Nucleus accumbens (tissue), 56 donors: Measurements from ENCODE around the gene KICS2.
"Not testable (repeated sequence)": the region's sequence is repeated elsewhere in the genome, so short reads cannot be mapped to it uniquely, and the experiment has no call there.

Source experiments
- DNase-seq, 56 donors: peaks; one replicate each; lab custom pipeline; 2025; lab: John Stamatoyannopoulos, UW

Gene KICS2

GRCh38 chr12:64218597-64218996 is 3.5 kb downstream of the KICS2 start:
- DNase-seq: no peak

GRCh38 chr12:64217643-64218042 is 4.5 kb downstream of the KICS2 start:
- not testable (repeated sequence) for DNase-seq

- no peak for DNase-seq
Observed at GRCh38 chr12:64216239-64216638, 5.9 kb downstream of the KICS2 start.

- DNase-seq: no peak
Observed at GRCh38 chr12:64212119-64212746, 9.9 kb downstream of the KICS2 start.

- DNase-seq: no peak
Observed at GRCh38 chr12:64207453-64207852, 14.6 kb downstream of the KICS2 start.

GRCh38 chr12:64205542-64205941 is 16.6 kb downstream of the KICS2 start:
- no peak for DNase-seq

- DNase-seq: no peak
Observed at GRCh38 chr12:64203775-64204174, 18.3 kb downstream of the KICS2 start.

- no peak for DNase-seq
Observed at GRCh38 chr12:64203036-64203435, 19.1 kb downstream of the KICS2 start.

- DNase-seq: not testable (repeated sequence)
Observed at GRCh38 chr12:64195841-64196240, 26.3 kb downstream of the KICS2 start.

GRCh38 chr12:64194333-64195149 is 27.6 kb downstream of the KICS2 start:
- no peak for DNase-seq

GRCh38 chr12:64193931-64194330 is 28.2 kb downstream of the KICS2 start:
- DNase-seq: no peak

- no peak for DNase-seq
Observed at GRCh38 chr12:64192644-64193444, 29.3 kb downstream of the KICS2 start.

- no peak for DNase-seq
Observed at GRCh38 chr12:64190140-64190539, 32.0 kb downstream of the KICS2 start.

GRCh38 chr12:64189530-64189929 is 32.6 kb downstream of the KICS2 start:
- DNase-seq: no peak

GRCh38 chr12:64187794-64188193 is 34.3 kb downstream of the KICS2 start:
- DNase-seq: no peak

- DNase-seq: no peak
Observed at GRCh38 chr12:64187370-64187769, 34.7 kb downstream of the KICS2 start.

GRCh38 chr12:64186789-64187188 is 35.3 kb downstream of the KICS2 start:
- no peak for DNase-seq

- DNase-seq: no peak
Observed at GRCh38 chr12:64184216-64184615, 37.9 kb downstream of the KICS2 start.

GRCh38 chr12:64181430-64182291 is 40.4 kb downstream of the KICS2 start:
- peak in 45 of 56 donors; percentile 4 to 75 (median 35) for DNase-seq

- no peak for DNase-seq
Observed at GRCh38 chr12:64180951-64181350, 41.1 kb downstream of the KICS2 start.
